ENCODE measurements around the gene PKIB. TPM values are rescaled to one million over a fixed set of nuclear protein-coding genes. Genes with fewer than 3 reads are reported as not detected.

The PKIB gene
- total and polyA plus RNA-seq, 10 of the 15 experiments (the other 5 are each of a cell fraction or from before 2014, with no cell fraction given): 0.20 to 1.8 (median 0.87) TPM

GRCh38 chr6:122676146-122676545 is 65.9 kb downstream of the PKIB start:
- H2AFZ ChIP-seq (ENCODE audit: control insufficient read depth, low read depth, low read length): no peak overlapping the region
- H3K9me3 ChIP-seq (replicated peaks; ENCODE audit: control insufficient read depth, insufficient read depth, low read length): no peaks in the 10 kb centered on the region
- no peaks in the 10 kb centered on the region for H4K20me1 ChIP-seq (ENCODE audit: control insufficient read depth, insufficient read depth)
- no peak overlapping the region for H3K9ac ChIP-seq (ENCODE audit: control insufficient read depth, insufficient read depth, low read length)
- in situ Hi-C loops (cut with MboI): no loop called here
- ChIA-PET RAD21 (ENCODE audit: unreplicated experiment) (interaction anchor here (1.2 to 2.1 kb wide), 4 partner anchors 20 to 163 kb away, joined by 3 to 6 read pairs (median 4); no protein-coding TSS in a partner anchor), CTCF (interaction anchor here (0.7 to 1.6 kb wide), 3 partner anchors 9 to 146 kb away, joined by 3 to 5 read pairs (median 4); no protein-coding TSS in a partner anchor), SMC1A (ENCODE audit: uncharacterized antibody, unreplicated experiment) (interaction anchor here (1.1 to 1.7 kb wide), 3 partner anchors 9 to 66 kb away, joined by 4 to 6 read pairs (median 4); partner anchors contain the start of gene PKIB), POLR2A (interaction anchor here (1.9 kb wide), 1 partner anchor 9 kb away, joined by 5 read pairs; no protein-coding TSS in a partner anchor)
- 35% methylated on average over 1 of the region's 1 CpG for WGBS (ENCODE audit: insufficient coverage, insufficient replicate concordance, low lambda C conversion rate, missing lambda C conversion rate)
- H3K36me3 ChIP-seq (ENCODE audit: control insufficient read depth in 2 of 2, insufficient read depth in 2 of 2, low read length in 1 of 2): no peaks in the 10 kb centered on the region
- TF ChIP-seq ATF7 (IDR thresholded peaks at IDR 0.05; ENCODE audit: low read depth) (no peak), SIX5 (IDR thresholded peaks at IDR 0.05; ENCODE audit: low read depth, low read length, severe bottlenecking) (no peak), MTA2 (IDR thresholded peaks at IDR 0.05; ENCODE audit: low read depth) (no peak), PAX8 (IDR thresholded peaks at IDR 0.05) (no peak), SMARCA5 (IDR thresholded peaks at IDR 0.05) (no peak), TCF3 (IDR thresholded peaks at IDR 0.05; ENCODE audit: borderline replicate concordance, insufficient read depth, low read depth, low read length) (no peak), SMAD1 (IDR thresholded peaks at IDR 0.05; ENCODE audit: low read depth, partially characterized antibody) (no peak), ZNF207 (IDR thresholded peaks at IDR 0.05; ENCODE audit: borderline replicate concordance) (no peak), CREB1 (IDR thresholded peaks at IDR 0.05; ENCODE audit: low read depth) (no peak), FOXK2 (IDR thresholded peaks at IDR 0.05) (no peak), PRDM15 (CRISPR knock-in tag; IDR thresholded peaks at IDR 0.05) (no peak), HDAC6 (IDR thresholded peaks at IDR 0.05; ENCODE audit: unreplicated experiment) (no peak), JUND (IDR thresholded peaks at IDR 0.05; ENCODE audit: low read depth, low read length) (no peak), CBFB (IDR thresholded peaks at IDR 0.05; ENCODE audit: low read depth) (no peak)
- no peaks in the 10 kb centered on the region for H3K27me3 ChIP-seq (replicated peaks in 1 of 2; ENCODE audit: control insufficient read depth in 2 of 2, insufficient read depth in 2 of 2, low read length in 1 of 2)
- FAIRE-seq (no peak), DNase-seq (ENCODE audit: low read depth, low spot score) (no peak), ATAC-seq (no peak)
- no peaks in the 10 kb centered on the region for H3K4me1 ChIP-seq (ENCODE audit: control insufficient read depth, insufficient read depth, low read length)
- no peaks in the 10 kb centered on the region for H3K79me2 ChIP-seq (ENCODE audit: control insufficient read depth, insufficient read depth, low read length)
- H3K4me3 ChIP-seq: no peak overlapping the region
- H3K4me2 ChIP-seq (ENCODE audit: control insufficient read depth, insufficient read depth): no peak overlapping the region
- intact Hi-C loops (cut with micrococcal nuclease; ENCODE audit: unreplicated experiment): no loop called here
- H3K27ac ChIP-seq (ENCODE audit: control insufficient read depth, insufficient read depth): no peak overlapping the region
- no TSS peak for BruUV-seq (replicated peaks)

Measured in GM12878 (cell line).